Naive thymus-derived CD8-positive, alpha-beta T cell (primary cell): ENCODE measurements around the gene PCDHGA8. TPM values are rescaled to one million over a fixed set of nuclear protein-coding genes. Genes with fewer than 3 reads are reported as not detected.
"Not testable (repeated sequence)": the region's sequence is repeated elsewhere in the genome, so short reads cannot be mapped to it uniquely, and the experiment has no call there.

Source experiments
- ATAC-seq, 2 donors: fragments of 150-1000 bp; cut with Tn5 transposase in 1 of 2; sonication (Bioruptor Pico), chemical (Tn5 transposase) in 1 of 2; 1 replicate in 1 of 2; 2 replicates in 1 of 2; pipeline ENCODE4 v1.10.0; 2021; ENCODE audit warnings: mild to moderate bottlenecking in 2 of 2, moderate library complexity in 2 of 2
- POLR2A ChIA-PET: fragments of 350-600 bp; sonication (Branson Sonifier 250); formaldehyde crosslinking; loops from one replicate; lab custom pipeline; 2021; ENCODE audit warnings: antibody characterized with exemption; lab: Charles Lee
- DNase-seq, 10 donors: peaks; one replicate each; pipeline versions ENCODE4 v3.0.0 to v3.0.0-alpha.2; 2020 to 2022
- H3K27ac Mint-ChIP-seq, 10 donors: one replicate each; pipeline ENCODE4 v1.8.0; 2020 to 2022; ENCODE audit warnings: mild to moderate bottlenecking in 10 of 10, mixed read lengths in 10 of 10, moderate library complexity in 4 of 10, inconsistent platforms in 1 of 10
- H3K27me3 Mint-ChIP-seq, 5 donors: one replicate each; pipeline ENCODE4 v1.8.0; 2021 to 2022; ENCODE audit warnings: mixed read lengths in 5 of 5
- H3K36me3 Mint-ChIP-seq, 3 donors: one replicate each; pipeline ENCODE4 v1.8.0; 2020 to 2022; ENCODE audit warnings: mixed read lengths in 3 of 3, mild to moderate bottlenecking in 2 of 3, inconsistent platforms in 1 of 3
- H3K4me1 Mint-ChIP-seq, 4 donors: one replicate each; pipeline ENCODE4 v1.8.0; 2021 to 2022; ENCODE audit warnings: mixed read lengths in 4 of 4
- H3K4me3 Mint-ChIP-seq, 10 donors: one replicate each; pipeline ENCODE4 v1.8.0; 2020 to 2022; ENCODE audit warnings: mild to moderate bottlenecking in 10 of 10, mixed read lengths in 10 of 10, moderate library complexity in 6 of 10, inconsistent platforms in 1 of 10
- H3K9me3 Mint-ChIP-seq, 9 donors: one replicate each; pipeline ENCODE4 v1.8.0; 2020 to 2022; ENCODE audit warnings: mixed read lengths in 9 of 9, mild to moderate bottlenecking in 3 of 9, inconsistent platforms in 1 of 9, moderate library complexity in 1 of 9
- polyA plus RNA-seq, 3 donors: library from polyadenylated mRNA; unstranded; fragments of 300-500 nt; fragmentation: Illumina TruSeq; gene quantifications; one replicate each; pipeline ENCODE4 v1.2.3, GENCODE V29; 2021
- total RNA-seq, 8 experiments: library from RNA in 2 of 8; stranded (reverse) in 2 of 8; gene quantifications; one replicate each; pipeline ENCODE4 v1.2.3 and lab custom pipeline; 2021 to 2026

The PCDHGA8 gene
- total RNA-seq (under 1 TPM; 0.16 to 0.22 TPM), polyA plus RNA-seq (not detected), total RNA-seq (lab: John Stamatoyannopoulos, UW) (0 to 0.35 (median 0.19) reads per million in 6 experiments)

DNA sequence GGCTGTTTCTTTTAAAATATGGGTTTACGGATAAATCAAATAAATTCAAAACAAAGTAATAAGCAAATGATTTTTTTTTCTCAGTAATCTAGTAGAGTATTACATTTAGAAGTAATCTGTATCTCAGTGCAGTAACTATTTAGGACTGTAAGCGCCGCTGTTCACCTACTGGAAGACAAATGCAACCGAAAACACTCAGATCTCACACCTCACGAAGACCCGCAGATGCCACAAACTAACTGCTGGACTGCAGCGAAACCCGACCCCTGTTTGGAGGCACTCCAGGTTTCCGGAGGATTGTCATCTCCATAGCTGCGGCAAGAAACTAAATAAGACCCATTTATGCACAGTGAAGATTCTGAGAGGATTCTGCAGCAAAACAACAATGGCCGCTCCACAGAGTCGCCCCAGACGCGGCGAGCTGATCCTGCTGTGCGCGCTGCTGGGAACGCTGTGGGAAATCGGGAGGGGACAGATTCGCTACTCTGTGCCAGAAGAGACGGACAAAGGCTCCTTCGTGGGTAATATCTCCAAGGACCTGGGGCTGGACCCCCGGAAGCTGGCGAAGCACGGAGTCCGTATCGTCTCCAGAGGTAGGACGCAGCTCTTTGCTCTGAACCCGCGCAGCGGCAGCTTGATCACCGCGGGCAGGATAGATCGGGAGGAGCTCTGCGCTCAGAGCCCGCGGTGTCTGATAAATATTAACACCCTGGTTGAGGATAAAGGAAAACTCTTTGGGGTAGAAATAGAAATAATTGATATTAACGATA is at the start of gene PCDHGA8:
Gene PCDHGA8 (plus strand): TSS at position 205 of the 770 bp plus-strand sequence. CDS start 181 bp downstream, at position 386.
- Mint-ChIP-seq H3K4me3 (peak within 1 kb of the TSS in 1 of 10 donors; percentile 52), H3K27ac (peak within 1 kb of the TSS in 1 of 10 donors; percentile 67), H3K4me1 (peaks cover 0 to 2% (median 0%) of the 10 kb centered on the region in 4 donors), H3K27me3 (peaks cover 41 to 87% (median 68%) of the 10 kb centered on the region in 5 donors), H3K36me3 (peaks cover 21 to 51% (median 35%) of the 10 kb centered on the region in 3 donors), H3K9me3 (peaks cover 0 to 83% (median 38%) of the 10 kb centered on the region in 9 donors)
- DNase-seq (no peak), ATAC-seq (no peak)
- POLR2A ChIA-PET: interaction anchor here (0.6 kb wide), 1 partner anchor 497 kb away, joined by 5 read pairs; no protein-coding TSS in a partner anchor

DNA sequence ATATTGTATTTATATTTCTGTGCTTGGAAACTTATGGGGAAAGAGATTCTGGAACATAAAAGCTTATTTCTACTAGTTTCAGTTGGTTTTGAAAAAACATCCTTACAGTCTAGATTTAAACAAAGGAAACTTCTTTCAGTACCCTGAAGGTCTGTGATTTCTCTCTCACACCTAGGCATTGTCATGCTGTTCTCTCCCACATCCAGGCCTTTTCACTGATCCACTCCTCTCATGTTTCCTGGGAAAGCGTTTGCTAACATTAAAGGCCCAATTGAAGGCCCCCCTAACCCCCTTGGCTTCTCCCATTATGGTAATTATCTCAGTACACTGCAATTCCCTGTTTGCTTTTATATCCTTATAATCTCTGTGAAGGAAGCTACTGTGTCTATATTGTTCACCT is 49.7 kb upstream of the PCDHGA8 start:
- H3K9me3 Mint-ChIP-seq: peaks cover 21 to 90% (median 50%) of the 10 kb centered on the region in 9 donors
- ATAC-seq (no peak), DNase-seq (no peak)
- peak overlapping the region in 1 of 10 donors; percentile 12 for H3K4me3 Mint-ChIP-seq
- H3K27ac Mint-ChIP-seq: no peak overlapping the region
- peaks cover 32 to 71% (median 52%) of the 10 kb centered on the region in 3 donors for H3K36me3 Mint-ChIP-seq
- POLR2A ChIA-PET: no interaction called here
- no peaks in the 10 kb centered on the region for H3K4me1 Mint-ChIP-seq
- peaks cover 55 to 93% (median 66%) of the 10 kb centered on the region in 5 donors for H3K27me3 Mint-ChIP-seq

DNA sequence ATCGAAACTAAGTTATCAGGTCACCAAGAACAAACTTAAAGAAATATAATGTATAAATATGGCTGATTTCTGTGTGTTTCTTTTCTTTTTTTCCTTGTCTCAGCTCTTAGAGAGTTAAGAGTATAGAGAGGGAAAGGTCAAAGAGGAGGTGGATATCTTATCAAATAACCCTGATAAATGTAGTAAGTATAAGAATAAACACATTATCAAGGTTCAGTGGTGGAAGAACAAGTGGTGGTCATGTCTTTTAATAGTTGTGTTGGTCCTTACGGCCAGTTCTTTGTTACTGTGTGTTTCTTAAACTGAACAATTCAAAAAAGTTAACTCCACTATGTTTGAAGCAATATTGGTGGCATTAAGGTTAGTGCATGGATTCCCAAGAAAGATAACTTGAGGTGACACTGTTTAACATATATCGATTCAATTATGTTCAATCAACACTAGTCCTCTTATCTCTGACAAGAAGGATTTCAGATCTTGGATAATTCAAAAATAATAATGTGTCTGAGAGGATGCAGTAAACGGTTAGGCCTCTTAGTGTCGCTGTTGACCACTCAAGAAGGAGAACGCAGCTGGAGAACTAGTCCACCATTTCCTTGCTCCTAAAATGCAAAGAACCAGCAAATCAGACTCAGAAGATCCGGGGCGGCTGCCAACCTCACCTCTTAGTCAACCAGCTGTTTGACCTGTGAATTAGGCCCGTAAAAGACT is 49.0 kb upstream of the PCDHGA8 start, which contains the start of gene PCDHGA3:
Gene PCDHGA3 (plus strand): TSS at position 588 of the 711 bp plus-strand sequence. CDS start 205 bp downstream, outside the sequence.
- H3K36me3 Mint-ChIP-seq: peaks cover 27 to 66% (median 47%) of the 10 kb centered on the region in 3 donors
- DNase-seq: no peak
- peaks cover 52 to 93% (median 64%) of the 10 kb centered on the region in 5 donors for H3K27me3 Mint-ChIP-seq
- peaks cover 15 to 88% (median 48%) of the 10 kb centered on the region in 9 donors for H3K9me3 Mint-ChIP-seq
- no peak within 1 kb of the TSS for H3K27ac Mint-ChIP-seq
- H3K4me1 Mint-ChIP-seq: no peaks in the 10 kb centered on the region
- no peak for ATAC-seq
- POLR2A ChIA-PET: no interaction called here
- peak within 1 kb of the TSS in 8 of 10 donors; percentile 2 to 48 (median 35) for H3K4me3 Mint-ChIP-seq

DNA sequence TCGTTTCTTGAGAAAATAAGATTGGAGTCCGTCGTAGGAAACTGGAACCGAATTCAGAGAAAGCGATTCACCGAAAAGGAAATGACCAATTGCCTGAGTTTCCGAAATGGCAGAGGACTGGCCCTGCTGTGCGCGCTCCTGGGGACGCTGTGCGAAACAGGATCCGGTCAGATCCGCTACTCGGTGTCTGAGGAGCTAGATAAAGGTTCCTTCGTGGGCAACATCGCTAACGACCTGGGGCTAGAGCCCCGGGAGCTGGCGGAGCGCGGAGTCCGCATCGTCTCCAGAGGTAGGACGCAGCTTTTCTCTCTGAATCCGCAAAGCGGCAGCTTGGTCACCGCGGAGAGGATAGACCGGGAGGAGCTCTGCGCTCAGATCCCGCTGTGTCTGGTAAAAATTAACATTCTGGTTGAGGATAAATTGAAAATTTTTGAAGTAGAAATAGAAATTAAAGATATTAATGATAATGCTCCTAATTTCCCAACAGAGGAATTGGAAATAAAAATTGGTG is 48.4 kb upstream of the PCDHGA8 start:
- Mint-ChIP-seq H3K9me3 (peaks cover 14 to 88% (median 48%) of the 10 kb centered on the region in 9 donors), H3K27me3 (peaks cover 54 to 93% (median 65%) of the 10 kb centered on the region in 5 donors), H3K36me3 (peaks cover 27 to 61% (median 47%) of the 10 kb centered on the region in 3 donors), H3K4me1 (no peaks in the 10 kb centered on the region), H3K4me3 (peak overlapping the region in 8 of 10 donors; percentile 2 to 48 (median 35)), H3K27ac (no peak overlapping the region)
- POLR2A ChIA-PET: no interaction called here
- DNase-seq: no peak
- no peak for ATAC-seq

DNA sequence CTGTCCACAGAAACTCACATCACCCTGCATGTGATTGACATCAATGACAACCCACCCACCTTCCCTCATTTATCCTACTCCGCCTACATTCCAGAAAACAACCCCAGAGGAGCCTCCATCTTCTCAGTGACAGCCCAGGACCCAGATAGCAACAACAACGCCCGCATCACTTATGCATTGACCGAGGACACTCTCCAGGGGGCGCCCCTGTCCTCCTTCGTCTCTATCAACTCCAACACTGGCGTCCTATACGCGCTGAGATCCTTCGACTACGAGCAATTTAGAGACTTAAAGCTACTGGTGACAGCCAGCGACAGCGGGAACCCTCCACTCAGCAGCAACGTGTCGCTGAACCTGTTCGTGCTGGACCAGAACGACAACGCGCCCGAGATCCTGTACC is 47.1 kb upstream of the PCDHGA8 start:
- POLR2A ChIA-PET: no interaction called here
- Mint-ChIP-seq H3K36me3 (peaks cover 30 to 67% (median 41%) of the 10 kb centered on the region in 3 donors), H3K4me3 (no peak overlapping the region)

DNA sequence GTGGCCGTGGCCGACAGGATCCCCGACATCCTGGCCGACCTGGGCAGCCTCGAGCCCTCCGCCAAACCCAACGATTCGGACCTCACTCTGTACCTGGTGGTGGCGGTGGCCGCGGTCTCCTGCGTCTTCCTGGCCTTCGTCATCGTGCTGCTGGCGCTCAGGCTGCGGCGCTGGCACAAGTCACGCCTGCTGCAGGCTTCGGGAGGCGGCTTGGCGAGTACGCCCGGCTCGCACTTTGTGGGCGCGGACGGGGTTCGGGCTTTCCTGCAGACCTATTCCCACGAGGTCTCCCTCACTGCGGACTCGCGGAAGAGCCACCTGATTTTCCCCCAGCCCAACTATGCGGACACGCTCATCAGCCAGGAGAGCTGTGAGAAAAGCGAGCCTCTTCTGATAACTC is 46.4 kb upstream of the PCDHGA8 start:
- H3K9me3 Mint-ChIP-seq: peaks cover 11 to 90% (median 44%) of the 10 kb centered on the region in 9 donors
- DNase-seq, ATAC-seq, H3K4me1 Mint-ChIP-seq, H3K27ac Mint-ChIP-seq, POLR2A ChIA-PET, H3K4me3 Mint-ChIP-seq: not testable (repeated sequence)
- H3K27me3 Mint-ChIP-seq: peaks cover 59 to 96% (median 77%) of the 10 kb centered on the region in 5 donors
- peaks cover 28 to 68% (median 43%) of the 10 kb centered on the region in 3 donors for H3K36me3 Mint-ChIP-seq

More for the DNA sequence above, 47.1 kb upstream of the PCDHGA8 start:
- peaks cover 54 to 96% (median 73%) of the 10 kb centered on the region in 5 donors for H3K27me3 Mint-ChIP-seq
- no peak overlapping the region for H3K27ac Mint-ChIP-seq
- DNase-seq (no peak), ATAC-seq (no peak)
- no peaks in the 10 kb centered on the region for H3K4me1 Mint-ChIP-seq
- peaks cover 11 to 88% (median 43%) of the 10 kb centered on the region in 9 donors for H3K9me3 Mint-ChIP-seq

DNA sequence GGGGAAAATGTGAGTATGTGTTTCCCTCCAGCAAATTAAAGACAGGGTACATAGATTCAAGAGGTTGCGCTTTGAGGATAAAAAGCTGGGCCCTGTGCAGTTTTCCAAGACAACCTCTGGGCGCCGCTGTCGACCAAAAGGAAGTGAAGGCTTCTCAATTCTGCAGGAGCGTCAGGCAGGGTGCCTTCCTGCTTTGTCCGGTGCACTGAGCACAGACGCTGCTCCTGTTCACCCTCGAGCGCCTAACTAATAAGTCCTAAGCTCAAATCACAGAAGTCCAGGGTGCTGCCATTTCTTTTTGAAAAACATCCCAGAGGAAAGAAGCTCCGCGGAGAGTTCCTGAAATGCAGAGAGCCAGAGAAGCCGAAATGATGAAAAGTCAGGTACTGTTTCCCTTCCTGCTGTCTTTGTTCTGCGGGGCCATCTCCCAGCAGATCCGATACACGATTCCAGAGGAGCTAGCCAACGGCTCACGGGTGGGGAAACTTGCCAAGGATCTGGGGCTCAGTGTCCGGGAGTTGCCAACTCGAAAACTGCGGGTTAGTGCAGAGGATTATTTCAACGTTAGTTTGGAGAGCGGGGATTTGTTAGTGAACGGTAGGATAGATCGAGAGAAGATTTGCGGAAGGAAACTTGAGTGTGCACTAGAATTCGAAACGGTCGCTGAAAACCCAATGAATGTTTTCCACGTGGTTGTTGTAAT is 42.4 kb upstream of the PCDHGA8 start, which contains the start of gene PCDHGB1:
Gene PCDHGB1 (plus strand): TSS at position 183 of the 703 bp plus-strand sequence. CDS start 162 bp downstream, at position 345.
- Mint-ChIP-seq H3K4me1 (peaks cover 0 to 2% (median 0%) of the 10 kb centered on the region in 4 donors), H3K4me3 (peak within 1 kb of the TSS in 8 of 10 donors; percentile 12 to 76 (median 58)), H3K27me3 (peaks cover 45 to 96% (median 70%) of the 10 kb centered on the region in 5 donors), H3K27ac (no peak within 1 kb of the TSS), H3K9me3 (peaks cover 7 to 81% (median 38%) of the 10 kb centered on the region in 9 donors), H3K36me3 (peaks cover 24 to 50% (median 28%) of the 10 kb centered on the region in 3 donors)
- ATAC-seq: peak in 1 of 2 donors; percentile 56
- peak in 3 of 10 donors; percentile 10 to 30 (median 28) for DNase-seq
- POLR2A ChIA-PET: no interaction called here

DNA sequence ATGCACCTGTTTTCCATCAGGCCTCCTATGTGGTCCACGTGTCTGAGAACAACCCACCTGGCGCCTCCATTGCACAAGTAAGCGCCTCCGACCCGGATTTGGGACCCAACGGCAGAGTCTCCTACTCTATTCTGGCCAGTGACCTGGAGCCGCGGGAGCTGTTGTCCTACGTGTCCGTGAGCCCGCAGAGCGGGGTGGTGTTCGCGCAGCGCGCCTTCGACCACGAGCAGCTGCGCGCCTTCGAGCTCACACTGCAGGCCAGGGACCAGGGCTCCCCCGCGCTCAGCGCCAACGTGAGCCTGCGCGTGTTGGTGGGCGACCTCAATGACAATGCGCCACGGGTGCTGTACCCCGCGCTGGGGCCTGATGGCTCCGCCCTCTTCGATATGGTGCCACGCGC is 40.8 kb upstream of the PCDHGA8 start:
- DNase-seq (no peak), ATAC-seq (no peak)
- POLR2A ChIA-PET: no interaction called here
- Mint-ChIP-seq H3K4me3 (no peak overlapping the region), H3K9me3 (peaks cover 7 to 85% (median 40%) of the 10 kb centered on the region in 9 donors), H3K4me1 (peaks cover 0 to 2% (median 0%) of the 10 kb centered on the region in 4 donors), H3K36me3 (peaks cover 18 to 54% (median 26%) of the 10 kb centered on the region in 3 donors), H3K27me3 (peaks cover 44 to 96% (median 74%) of the 10 kb centered on the region in 5 donors), H3K27ac (no peak overlapping the region)

DNA sequence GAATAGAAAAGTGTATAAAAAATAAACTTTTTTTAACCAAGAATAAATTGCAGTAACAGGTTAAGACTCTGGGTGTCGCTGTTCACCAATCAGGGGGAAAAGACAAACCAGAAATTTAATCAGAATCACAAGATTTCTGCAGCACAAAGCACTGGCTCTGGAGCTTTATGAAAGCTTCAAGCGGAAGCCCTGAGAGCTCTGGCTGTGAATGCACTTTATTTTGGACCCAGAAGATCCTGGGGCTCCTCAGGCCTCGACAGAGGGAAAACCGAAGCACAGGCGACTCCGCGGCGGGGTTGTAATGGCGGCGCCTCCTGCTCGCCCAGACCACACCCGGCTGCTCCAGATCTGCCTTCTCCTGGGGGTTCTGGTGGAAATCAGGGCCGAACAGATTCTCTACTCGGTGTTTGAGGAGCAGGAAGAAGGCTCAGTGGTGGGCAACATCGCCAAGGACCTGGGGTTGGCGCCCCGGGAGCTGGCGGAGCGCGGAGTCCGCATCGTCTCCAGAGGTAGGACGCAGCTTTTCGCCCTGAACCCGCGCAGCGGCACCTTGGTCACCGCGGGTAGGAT is 37.4 kb upstream of the PCDHGA8 start, which contains the start of gene PCDHGA4:
Gene PCDHGA4 (plus strand): TSS at position 122 of the 570 bp plus-strand sequence. CDS start 87 bp downstream, at position 209.
- H3K36me3 Mint-ChIP-seq: peaks cover 16 to 54% (median 21%) of the 10 kb centered on the region in 3 donors
- ATAC-seq: peak in 1 of 2 donors; percentile 27
- H3K4me1 Mint-ChIP-seq: peaks cover 0 to 5% (median 2%) of the 10 kb centered on the region in 4 donors
- H3K27me3 Mint-ChIP-seq: peaks cover 39 to 99% (median 72%) of the 10 kb centered on the region in 5 donors
- H3K4me3 Mint-ChIP-seq: peak within 1 kb of the TSS in 8 of 10 donors; percentile 6 to 58 (median 30)
- POLR2A ChIA-PET: no interaction called here
- DNase-seq: no peak
- peaks cover 6 to 81% (median 49%) of the 10 kb centered on the region in 9 donors for H3K9me3 Mint-ChIP-seq
- no peak within 1 kb of the TSS for H3K27ac Mint-ChIP-seq

DNA sequence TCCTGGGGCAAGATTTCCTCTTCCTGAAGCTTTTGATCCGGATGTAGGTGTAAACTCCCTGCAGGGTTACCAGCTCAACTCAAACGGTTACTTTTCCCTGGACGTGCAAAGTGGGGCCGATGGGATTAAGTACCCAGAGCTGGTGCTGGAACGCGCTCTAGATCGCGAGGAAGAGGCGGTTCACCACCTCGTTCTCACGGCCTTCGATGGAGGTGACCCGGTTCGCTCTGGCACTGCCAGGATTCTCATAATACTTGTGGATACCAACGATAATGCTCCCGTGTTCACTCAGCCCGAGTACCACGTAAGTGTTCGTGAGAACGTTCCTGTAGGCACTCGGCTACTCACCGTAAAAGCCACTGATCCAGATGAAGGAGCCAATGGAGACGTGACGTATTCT is 36.8 kb upstream of the PCDHGA8 start:
- H3K4me1 Mint-ChIP-seq: peaks cover 0 to 6% (median 2%) of the 10 kb centered on the region in 4 donors
- no peak for DNase-seq
- peaks cover 39 to 99% (median 72%) of the 10 kb centered on the region in 5 donors for H3K27me3 Mint-ChIP-seq
- H3K9me3 Mint-ChIP-seq: peaks cover 0 to 81% (median 49%) of the 10 kb centered on the region in 9 donors
- no peak overlapping the region for H3K27ac Mint-ChIP-seq
- POLR2A ChIA-PET: no interaction called here
- H3K36me3 Mint-ChIP-seq: peaks cover 14 to 55% (median 23%) of the 10 kb centered on the region in 3 donors
- no peak for ATAC-seq
- H3K4me3 Mint-ChIP-seq: no peak overlapping the region

DNA sequence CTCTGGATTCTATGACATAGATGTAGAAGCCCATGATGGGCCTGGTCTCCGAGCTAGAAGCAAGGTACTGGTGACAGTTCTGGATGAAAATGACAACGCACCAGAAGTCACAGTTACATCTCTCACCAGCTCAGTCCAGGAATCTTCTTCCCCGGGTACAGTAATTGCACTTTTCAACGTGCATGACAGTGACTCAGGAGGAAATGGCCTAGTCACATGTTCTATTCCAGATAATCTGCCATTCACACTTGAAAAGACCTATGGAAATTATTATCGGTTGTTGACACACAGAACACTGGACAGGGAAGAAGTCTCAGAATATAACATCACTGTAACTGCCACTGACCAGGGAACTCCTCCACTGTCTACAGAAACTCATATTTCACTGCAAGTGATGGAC is 36.3 kb upstream of the PCDHGA8 start:
- DNase-seq (no peak), ATAC-seq (no peak)
- H3K4me1 Mint-ChIP-seq: peaks cover 0 to 6% (median 2%) of the 10 kb centered on the region in 4 donors
- peaks cover 41 to 99% (median 72%) of the 10 kb centered on the region in 5 donors for H3K27me3 Mint-ChIP-seq
- no peak overlapping the region for H3K4me3 Mint-ChIP-seq
- no peak overlapping the region for H3K27ac Mint-ChIP-seq
- POLR2A ChIA-PET: no interaction called here
- peaks cover 17 to 60% (median 22%) of the 10 kb centered on the region in 3 donors for H3K36me3 Mint-ChIP-seq
- peaks cover 0 to 81% (median 52%) of the 10 kb centered on the region in 9 donors for H3K9me3 Mint-ChIP-seq
